H4 (cell line): ENCODE measurements around the gene HPDL. TPM values are rescaled to one million over a fixed set of nuclear protein-coding genes. Genes with fewer than 3 reads are reported as not detected.
A peak's percentile ranks its signal among the peaks of the same experiment; 100 is the strongest.

ENCODE experiments used
- DNase-seq: peaks from one replicate; pipeline ENCODE4 v3.0.0-alpha.2; 2015; ENCODE audit warnings: low spot score
- total RNA-seq: library from RNA; depleted of rRNA; stranded (reverse); fragments of >200 nt; shearing (Covaris generic); gene quantifications from 2 replicates; pipeline ENCODE4 v1.2.3, GENCODE V29; 2014; rRNA removed

Gene HPDL
- total RNA-seq, 1 experiment from 2014 or later = not detected

GRCh38 chr1:45351508-45351907 is 24.8 kb downstream of the HPDL start:
- no peak for DNase-seq

- no peak for DNase-seq
These were observed 27.0 kb downstream of the HPDL start for GRCh38 chr1:45353685-45354084.

GRCh38 chr1:45354838-45355237 is 28.1 kb downstream of the HPDL start:
- no peak for DNase-seq

GRCh38 chr1:45355683-45356082 is 29.0 kb downstream of the HPDL start:
- no peak for DNase-seq

GRCh38 chr1:45356186-45356585 is 29.5 kb downstream of the HPDL start:
- no peak for DNase-seq

GRCh38 chr1:45359882-45360513 is 33.3 kb downstream of the HPDL start:
- DNase-seq = peak; percentile 52

- DNase-seq = peak; percentile 74
These were observed 34.3 kb downstream of the HPDL start for GRCh38 chr1:45360981-45361380.

- no peak for DNase-seq
These were observed 37.6 kb downstream of the HPDL start for GRCh38 chr1:45364294-45364693.

- DNase-seq = no peak
These were observed 38.4 kb downstream of the HPDL start for GRCh38 chr1:45365051-45365450.

GRCh38 chr1:45370575-45370974 is 43.9 kb downstream of the HPDL start:
- no peak for DNase-seq

GRCh38 chr1:45373573-45373972 is 46.9 kb downstream of the HPDL start:
- no peak for DNase-seq

- DNase-seq = peak; percentile 24
These were observed 48.7 kb downstream of the HPDL start for GRCh38 chr1:45375104-45376090.

- DNase-seq = no peak
These were observed 51.5 kb downstream of the HPDL start for GRCh38 chr1:45378184-45378583.

Other genes with a start within 250 kb of the HPDL start
- 1.3 and 1.6 TPM in 2 replicates for gene ZSWIM5, start 120.3 kb upstream of the HPDL start, total RNA-seq
- 37.1 and 42.0 TPM in 2 replicates for gene TOE1, start 13.3 kb downstream of the HPDL start, total RNA-seq
- gene MUTYH, start 13.5 kb downstream of the HPDL start, total RNA-seq = 11.3 TPM in 2 replicates
- gene TESK2, start 164.3 kb downstream of the HPDL start, total RNA-seq = 1.5 and 2.7 TPM in 2 replicates
- gene CCDC163, start 173.2 kb downstream of the HPDL start, total RNA-seq = 1.8 and 3.9 TPM in 2 replicates
- gene MMACHC, start 173.4 kb downstream of the HPDL start, total RNA-seq = 3.2 TPM in 2 replicates
- gene PRDX1, start 195.0 kb downstream of the HPDL start, total RNA-seq = 2,740 and 3,006 TPM in 2 replicates
- 195 and 202 TPM in 2 replicates for gene AKR1A1, start 223.9 kb downstream of the HPDL start, total RNA-seq